Measurements from ENCODE around the gene CADM4. TPM values are rescaled to one million over a fixed set of nuclear protein-coding genes. Genes with fewer than 3 reads are reported as not detected.
"Not testable (repeated sequence)": the region's sequence is repeated elsewhere in the genome, so short reads cannot be mapped to it uniquely, and the experiment has no call there.

CADM4 gene
- total and polyA plus RNA-seq, 4 donors: 5.9 to 12.2 (median 7.5) TPM

DNA sequence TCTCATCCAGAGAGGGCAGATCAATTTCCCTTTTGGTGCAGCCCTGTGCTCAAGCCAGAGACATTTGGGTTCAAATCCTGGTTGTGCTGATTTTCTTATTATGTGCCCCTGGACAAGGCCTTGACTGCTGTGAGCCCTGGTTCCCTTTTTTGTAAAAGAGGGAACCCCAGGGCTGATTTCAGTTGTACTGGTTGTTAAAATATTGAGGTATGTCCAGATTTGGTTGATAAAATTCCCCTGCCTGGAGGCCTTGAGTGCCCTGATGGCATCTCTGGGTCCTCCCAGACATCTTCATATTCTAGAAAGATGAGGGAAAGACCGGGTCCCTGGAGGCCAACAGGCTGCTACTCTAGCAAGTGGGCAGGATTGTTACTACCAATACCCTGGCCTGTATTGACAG is 44.7 kb upstream of the CADM4 start:
- no peak for ATAC-seq (ENCODE audit: insufficient read depth, low FRiP score)
- no peaks in the 10 kb centered on the region for H3K9me3 ChIP-seq (ENCODE audit: control insufficient read depth in 4 of 4, insufficient read depth in 3 of 4, low read length in 3 of 4)
- H3K4me3 ChIP-seq: no peak overlapping the region
- DNase-seq: no peak
- H3K27me3 ChIP-seq (ENCODE audit: control insufficient read depth in 3 of 3, insufficient read depth in 3 of 3, low read length in 2 of 3): no peaks in the 10 kb centered on the region
- no peak overlapping the region for H3K9ac ChIP-seq (ENCODE audit: insufficient read depth in 1 of 2, low read length in 2 of 2)
- H3K27ac ChIP-seq (ENCODE audit: low read depth in 1 of 2, low read length in 1 of 2): no peak overlapping the region
- WGBS, 2 donors: 83 to 88% methylated on average over 1 of the region's 1 CpG
- no peaks in the 10 kb centered on the region for H3K36me3 ChIP-seq (ENCODE audit: control insufficient read depth in 4 of 4, insufficient read depth in 4 of 4, low read length in 4 of 4)
- no peaks in the 10 kb centered on the region for H3K4me1 ChIP-seq (ENCODE audit: control insufficient read depth in 5 of 5, insufficient read depth in 5 of 5, low read length in 5 of 5)
- TF ChIP-seq CTCF (IDR thresholded peaks at IDR 0.05; ENCODE audit: control extremely low read depth, extremely low read depth): no peak

DNA sequence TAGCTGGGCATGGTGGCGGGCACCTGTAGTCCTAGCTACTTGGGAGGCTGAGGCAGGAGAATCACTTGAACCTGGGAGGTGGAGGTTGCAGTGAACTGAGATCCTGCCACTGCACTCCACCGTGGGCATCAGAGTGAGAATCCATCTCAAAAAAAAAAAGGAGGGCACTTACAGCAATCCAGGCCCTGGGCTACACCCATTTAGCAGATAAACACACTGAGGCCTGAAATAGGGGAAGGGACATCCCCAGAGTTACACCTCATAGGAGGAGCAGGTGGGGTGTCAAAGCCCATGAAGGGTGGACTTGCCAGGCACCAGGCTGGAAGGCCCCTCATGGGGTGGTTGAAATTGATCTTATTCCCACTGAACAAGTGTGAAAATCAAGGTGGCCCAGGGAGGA is 44.3 kb upstream of the CADM4 start:
- Histone ChIP-seq H3K9me3 (ENCODE audit: control insufficient read depth in 4 of 4, insufficient read depth in 3 of 4, low read length in 3 of 4) (no peaks in the 10 kb centered on the region), H3K4me3 (no peak overlapping the region), H3K27me3 (ENCODE audit: control insufficient read depth in 3 of 3, insufficient read depth in 3 of 3, low read length in 2 of 3) (no peaks in the 10 kb centered on the region), H3K4me1 (ENCODE audit: control insufficient read depth in 5 of 5, insufficient read depth in 5 of 5, low read length in 5 of 5) (no peaks in the 10 kb centered on the region), H3K9ac (ENCODE audit: insufficient read depth in 1 of 2, low read length in 2 of 2) (no peak overlapping the region), H3K27ac (ENCODE audit: low read depth in 1 of 2, low read length in 1 of 2) (no peak overlapping the region), H3K36me3 (ENCODE audit: control insufficient read depth in 4 of 4, insufficient read depth in 4 of 4, low read length in 4 of 4) (no peaks in the 10 kb centered on the region)
- no peak for TF ChIP-seq CTCF (IDR thresholded peaks at IDR 0.05; ENCODE audit: control extremely low read depth, extremely low read depth)
- WGBS, 2 donors: 47 to 74% methylated on average over 2 of the region's 2 CpGs
- DNase-seq (no peak), ATAC-seq (ENCODE audit: insufficient read depth, low FRiP score) (no peak)

GRCh38 chr19:43682824-43683661 is 43.4 kb upstream of the CADM4 start:
- no peaks in the 10 kb centered on the region for H3K27me3 ChIP-seq (ENCODE audit: control insufficient read depth in 3 of 3, insufficient read depth in 3 of 3, low read length in 2 of 3)
- H3K36me3 ChIP-seq (ENCODE audit: control insufficient read depth in 4 of 4, insufficient read depth in 4 of 4, low read length in 4 of 4): no peaks in the 10 kb centered on the region
- WGBS, 2 donors: 54 to 60% methylated on average over 11 of the region's 11 CpGs
- H3K9ac ChIP-seq (ENCODE audit: insufficient read depth in 1 of 2, low read length in 2 of 2): no peak overlapping the region
- H3K9me3 ChIP-seq (ENCODE audit: control insufficient read depth in 4 of 4, insufficient read depth in 3 of 4, low read length in 3 of 4): no peaks in the 10 kb centered on the region
- H3K4me3 ChIP-seq: no peak overlapping the region
- TF ChIP-seq CTCF (IDR thresholded peaks at IDR 0.05; ENCODE audit: control extremely low read depth, extremely low read depth): no peak
- DNase-seq (no peak), ATAC-seq (ENCODE audit: insufficient read depth, low FRiP score) (no peak)
- H3K27ac ChIP-seq (ENCODE audit: low read depth in 1 of 2, low read length in 1 of 2): no peak overlapping the region
- no peaks in the 10 kb centered on the region for H3K4me1 ChIP-seq (ENCODE audit: control insufficient read depth in 5 of 5, insufficient read depth in 5 of 5, low read length in 5 of 5)

DNA sequence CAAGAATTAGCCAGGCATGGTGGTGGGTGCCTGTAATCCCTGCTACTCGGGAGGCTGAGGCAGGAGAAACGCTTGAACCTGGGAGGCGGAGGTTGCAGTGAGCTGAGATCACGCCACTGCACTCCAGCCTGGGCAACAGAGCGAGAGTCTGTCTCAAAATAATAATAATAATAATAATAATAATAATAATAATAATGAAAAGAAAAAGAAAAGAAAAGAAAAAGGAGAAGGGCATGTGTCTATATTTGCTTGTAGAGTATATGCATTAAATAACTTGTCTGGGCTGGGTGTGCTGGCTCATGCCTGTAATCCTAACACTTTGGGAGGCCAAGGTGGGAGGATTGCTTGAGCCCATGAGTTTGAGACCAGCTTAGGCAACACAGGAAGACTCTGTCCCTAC is 42.6 kb upstream of the CADM4 start:
- not testable (repeated sequence) for DNase-seq; H3K9me3 ChIP-seq (ENCODE audit: control insufficient read depth in 4 of 4, insufficient read depth in 3 of 4, low read length in 3 of 4); H3K4me3 ChIP-seq; ATAC-seq (ENCODE audit: insufficient read depth, low FRiP score); H3K27me3 ChIP-seq (ENCODE audit: control insufficient read depth in 3 of 3, insufficient read depth in 3 of 3, low read length in 2 of 3); H3K9ac ChIP-seq (ENCODE audit: insufficient read depth in 1 of 2, low read length in 2 of 2); H3K4me1 ChIP-seq (ENCODE audit: control insufficient read depth in 5 of 5, insufficient read depth in 5 of 5, low read length in 5 of 5); H3K36me3 ChIP-seq (ENCODE audit: control insufficient read depth in 4 of 4, insufficient read depth in 4 of 4, low read length in 4 of 4); H3K27ac ChIP-seq (ENCODE audit: low read depth in 1 of 2, low read length in 1 of 2)
- WGBS, 2 donors: 88 to 96% methylated on average over 5 of the region's 5 CpGs
